GM12878 (cell line): Measurements from ENCODE around the gene S100A9. TPM values are rescaled to one million over a fixed set of nuclear protein-coding genes. Genes with fewer than 3 reads are reported as not detected.

Experiments used
- ATAC-seq: fragments of 200-7000 bp; cut with Tn5 transposase; 3 replicates; pipeline ENCODE4 v1.9.1; 2020; ENCODE audit warnings: mild to moderate bottlenecking, moderate library complexity
- BruUV-seq: library from RNA; stranded (reverse); fragments of 400-500 nt; replicated peaks from 2 replicates; lab custom pipeline; 2021; lab: Mats Ljungman, UMichigan
- CTCF ChIA-PET: fragments of 300-600 bp; sonication (Branson Sonifier 250); formaldehyde crosslinking; extraction: SDS; loops from one replicate; lab custom pipeline; 2021; ENCODE audit warnings: inconsistent platforms; lab: Yijun Ruan, JAX
- POLR2A ChIA-PET: fragments of 350-600 bp; formaldehyde crosslinking; extraction: SDS; loops from one replicate; lab custom pipeline; 2021; ENCODE audit warnings: inconsistent platforms; lab: Charles Lee
- RAD21 ChIA-PET: fragments of 300-600 bp; sonication (Branson Sonifier 250); formaldehyde crosslinking; loops from one replicate; lab custom pipeline; 2023; ENCODE audit warnings: antibody characterized with exemption; ENCODE audit not compliant: unreplicated experiment; lab: Charles Lee
- SMC1A ChIA-PET: fragments of 300-600 bp; sonication (Branson Sonifier 250); formaldehyde crosslinking; loops from one replicate; lab custom pipeline; 2023; ENCODE audit not compliant: unreplicated experiment, uncharacterized antibody; lab: Charles Lee
- DNase-seq: peaks from one replicate; pipeline ENCODE4 v3.0.0-alpha.2; 2011; ENCODE audit warnings: low read depth, low spot score
- FAIRE-seq: peaks from 3 replicates; lab custom pipeline; 2011; peaks lifted over from hg19 to GRCh38; lab: Jason Lieb, UNC
- H2AFZ ChIP-seq: 2 replicates; pipeline ENCODE4 v1.6.0; 2011; ENCODE audit warnings: low read depth, low read length, control low read depth; ENCODE audit not compliant: control insufficient read depth
- H3K27ac ChIP-seq: 2 replicates; pipeline ENCODE4 v1.5.1; 2011; ENCODE audit warnings: control low read depth; ENCODE audit not compliant: control insufficient read depth, insufficient read depth
- H3K27me3 ChIP-seq, 2 experiments: replicated peaks in 1 of 2; 2 replicates each; pipeline versions ENCODE4 v1.6.0 to v1.6.1; 2011; ENCODE audit warnings: low read length in 1 of 2; ENCODE audit not compliant: control insufficient read depth in 2 of 2, insufficient read depth in 2 of 2
- H3K36me3 ChIP-seq, 2 experiments: 2 replicates each; pipeline ENCODE4 v1.5.1; 2011; ENCODE audit warnings: low read length in 1 of 2; ENCODE audit not compliant: control insufficient read depth in 2 of 2, insufficient read depth in 2 of 2
- H3K4me1 ChIP-seq: 2 replicates; pipeline ENCODE4 v1.6.1; 2011; ENCODE audit warnings: mild to moderate bottlenecking, low read length, moderate library complexity, mixed read lengths; ENCODE audit not compliant: control insufficient read depth, insufficient read depth
- H3K4me2 ChIP-seq: 2 replicates; pipeline ENCODE4 v1.6.0; 2011; ENCODE audit warnings: control low read depth; ENCODE audit not compliant: control insufficient read depth, insufficient read depth
- H3K4me3 ChIP-seq: fragments of 200-600 bp; sonication (generic); 2 replicates; pipeline ENCODE4 v1.5.1; 2016
- H3K79me2 ChIP-seq: 2 replicates; pipeline ENCODE4 v1.6.0; 2011; ENCODE audit warnings: low read length; ENCODE audit not compliant: control insufficient read depth, insufficient read depth
- H3K9ac ChIP-seq: 2 replicates; pipeline ENCODE4 v1.8.0; 2011; ENCODE audit warnings: low read length, control low read depth, mixed read lengths; ENCODE audit not compliant: control insufficient read depth, insufficient read depth
- H3K9me3 ChIP-seq: replicated peaks from 3 replicates; pipeline ENCODE4 v1.5.1; 2011; ENCODE audit warnings: mild to moderate bottlenecking, low read length; ENCODE audit not compliant: control insufficient read depth, insufficient read depth
- H4K20me1 ChIP-seq: 2 replicates; pipeline ENCODE4 v1.6.0; 2011; ENCODE audit not compliant: control insufficient read depth, insufficient read depth
- BCL3 ChIP-seq: IDR thresholded peaks from 2 replicates; pipeline ENCODE4 v1.6.1; 2011; ENCODE audit warnings: borderline replicate concordance, low read depth, mild to moderate bottlenecking, moderate library complexity, low read length; ENCODE audit not compliant: insufficient read depth, poor library complexity, severe bottlenecking
- CHD2 ChIP-seq: IDR thresholded peaks from 2 replicates; pipeline ENCODE4 v1.6.1; 2011; ENCODE audit warnings: low read depth, low read length, improper control_type of control experiment, borderline replicate concordance
- FOXM1 ChIP-seq: IDR thresholded peaks from 2 replicates; pipeline ENCODE4 v1.6.1; 2012; ENCODE audit warnings: low read depth, mild to moderate bottlenecking, inconsistent platforms, low read length, moderate library complexity
- HCFC1 ChIP-seq: fragments of 150-350 bp; IDR thresholded peaks from 2 replicates; pipeline ENCODE4 v1.6.1; 2014; ENCODE audit warnings: low read length
- JUNB ChIP-seq: IDR thresholded peaks from 2 replicates; pipeline ENCODE4 v1.6.1; 2016; ENCODE audit warnings: antibody characterized with exemption, mild to moderate bottlenecking
- MYB ChIP-seq: fragments of 150-350 bp; IDR thresholded peaks from 2 replicates; pipeline ENCODE4 v1.6.1; 2014; ENCODE audit warnings: mild to moderate bottlenecking, low read depth, low read length, borderline replicate concordance
- MYC ChIP-seq: IDR thresholded peaks from 2 replicates; pipeline ENCODE4 v1.6.1; 2011; ENCODE audit warnings: mild to moderate bottlenecking, low read length, moderate library complexity, inconsistent platforms; ENCODE audit not compliant: insufficient read depth, insufficient replicate concordance, insufficient read length, severe bottlenecking
- SMAD1 ChIP-seq: fragments of 450-650 bp; IDR thresholded peaks from 2 replicates; pipeline ENCODE4 v1.6.1; 2018; ENCODE audit warnings: mild to moderate bottlenecking, low read depth; ENCODE audit not compliant: partially characterized antibody
- SMC3 ChIP-seq: IDR thresholded peaks from 2 replicates; pipeline ENCODE4 v1.6.1; 2011; ENCODE audit warnings: low read length, improper control_type of control experiment, borderline replicate concordance
- SRF ChIP-seq, 2 experiments: IDR thresholded peaks; 2 replicates each; pipeline ENCODE4 v1.6.1; 2011; ENCODE audit warnings: low read depth in 2 of 2, low read length in 2 of 2, mild to moderate bottlenecking in 1 of 2, moderate library complexity in 1 of 2
- TCF12 ChIP-seq: IDR thresholded peaks from 2 replicates; pipeline ENCODE4 v1.6.1; 2011; ENCODE audit warnings: low read depth, mild to moderate bottlenecking, low read length
- YY1 ChIP-seq: IDR thresholded peaks from 2 replicates; pipeline ENCODE4 v1.6.1; 2011; ENCODE audit warnings: low read depth, mild to moderate bottlenecking, low read length
- ZNF622 ChIP-seq: fragments of 450-650 bp; IDR thresholded peaks from 2 replicates; pipeline ENCODE4 v1.6.1; 2017; ENCODE audit warnings: mild to moderate bottlenecking, inconsistent platforms
- WGBS: methylation state at CpG from one replicate; pipeline ENCODE4 v1.1.6; 2016; ENCODE audit warnings: low lambda C conversion rate; ENCODE audit not compliant: insufficient replicate concordance, insufficient coverage; ENCODE audit errors: missing lambda C conversion rate; 5-methylcytosine and 5-hydroxymethylcytosine counted together
- in situ Hi-C: fragments of 300-500 bp; cut with MboI; formaldehyde crosslinking; loops from 9 replicates; pipeline ENCODE4 v1.14.3; 2018; ENCODE audit warnings: mixed read lengths
- intact Hi-C: fragments of 100-400 bp; cut with micrococcal nuclease; formaldehyde crosslinking; loops from one replicate; pipeline ENCODE4 v1.14.2; 2022; ENCODE audit not compliant: unreplicated experiment
- polyA plus RNA-seq, 11 experiments: library from polyadenylated mRNA; depleted of rRNA in 4 of 11; unstranded in 6 of 11; stranded (reverse) in 5 of 11; fragments of >200 nt; fragmentation: Nextera tagmentation in 4 of 11; fragmentation: Illumina TruSeq in 1 of 11; extraction: Ambion mirVana in 4 of 11; extraction: Trizol in 1 of 11; gene quantifications; 1 replicate in 1 of 11; 2 replicates in 10 of 11; pipeline versions ENCODE4 v1.2.1 to v1.2.3, GENCODE V29; 2011 to 2016; ENCODE audit warnings: inconsistent platforms in 2 of 11, missing spikeins in 2 of 11, low read depth in 1 of 11
- total RNA-seq, 4 experiments: library from RNA; depleted of rRNA in 3 of 4; stranded (reverse); fragments of >200 nt in 3 of 4; fragmentation: Illumina TruSeq in 1 of 4; extraction: Trizol in 1 of 4; gene quantifications; 2 replicates each; pipeline versions ENCODE4 v1.2.1 to v1.2.3, GENCODE V29; 2013 to 2021
- TF ChIP-seq, protein P1 (sequence below): fragments of 450-650 bp; IDR thresholded peaks from 2 replicates; pipeline ENCODE4 v1.6.1; 2016; ENCODE audit warnings: mild to moderate bottlenecking, moderate library complexity, borderline replicate concordance

Gene S100A9
- total and polyA plus RNA-seq, 10 of the 15 experiments (the other 5 are each of a cell fraction or from before 2014, with no cell fraction given): 0.22 to 1.7 (median 0.49) TPM; not detected in 3

- no peak for TF ChIP-seq MYB
- TF ChIP-seq SMAD1: no peak
- no peak for TF ChIP-seq FOXM1
- no peak for TF ChIP-seq HCFC1
- TF ChIP-seq BCL3: no peak
- TF ChIP-seq JUNB: no peak
Measured at GRCh38 chr1:153366261-153366660, 8.6 kb downstream of the S100A9 start (continued).

- no peak overlapping the region for H3K27ac ChIP-seq
- no TSS peak for BruUV-seq
- no peak overlapping the region for H2AFZ ChIP-seq
- CTCF ChIA-PET: no interaction called here
- TF ChIP-seq TCF12 (no peak), CHD2 (no peak), MYB (no peak), MYC (no peak), SRF (IDR thresholded peaks at IDR 0.05; ENCODE audit: low read depth in 2 of 2, low read length in 2 of 2) (no peak), YY1 (no peak), ZNF622 (no peak), HCFC1 (no peak), SMC3 (no peak)
- TF ChIP-seq, protein P1, sequence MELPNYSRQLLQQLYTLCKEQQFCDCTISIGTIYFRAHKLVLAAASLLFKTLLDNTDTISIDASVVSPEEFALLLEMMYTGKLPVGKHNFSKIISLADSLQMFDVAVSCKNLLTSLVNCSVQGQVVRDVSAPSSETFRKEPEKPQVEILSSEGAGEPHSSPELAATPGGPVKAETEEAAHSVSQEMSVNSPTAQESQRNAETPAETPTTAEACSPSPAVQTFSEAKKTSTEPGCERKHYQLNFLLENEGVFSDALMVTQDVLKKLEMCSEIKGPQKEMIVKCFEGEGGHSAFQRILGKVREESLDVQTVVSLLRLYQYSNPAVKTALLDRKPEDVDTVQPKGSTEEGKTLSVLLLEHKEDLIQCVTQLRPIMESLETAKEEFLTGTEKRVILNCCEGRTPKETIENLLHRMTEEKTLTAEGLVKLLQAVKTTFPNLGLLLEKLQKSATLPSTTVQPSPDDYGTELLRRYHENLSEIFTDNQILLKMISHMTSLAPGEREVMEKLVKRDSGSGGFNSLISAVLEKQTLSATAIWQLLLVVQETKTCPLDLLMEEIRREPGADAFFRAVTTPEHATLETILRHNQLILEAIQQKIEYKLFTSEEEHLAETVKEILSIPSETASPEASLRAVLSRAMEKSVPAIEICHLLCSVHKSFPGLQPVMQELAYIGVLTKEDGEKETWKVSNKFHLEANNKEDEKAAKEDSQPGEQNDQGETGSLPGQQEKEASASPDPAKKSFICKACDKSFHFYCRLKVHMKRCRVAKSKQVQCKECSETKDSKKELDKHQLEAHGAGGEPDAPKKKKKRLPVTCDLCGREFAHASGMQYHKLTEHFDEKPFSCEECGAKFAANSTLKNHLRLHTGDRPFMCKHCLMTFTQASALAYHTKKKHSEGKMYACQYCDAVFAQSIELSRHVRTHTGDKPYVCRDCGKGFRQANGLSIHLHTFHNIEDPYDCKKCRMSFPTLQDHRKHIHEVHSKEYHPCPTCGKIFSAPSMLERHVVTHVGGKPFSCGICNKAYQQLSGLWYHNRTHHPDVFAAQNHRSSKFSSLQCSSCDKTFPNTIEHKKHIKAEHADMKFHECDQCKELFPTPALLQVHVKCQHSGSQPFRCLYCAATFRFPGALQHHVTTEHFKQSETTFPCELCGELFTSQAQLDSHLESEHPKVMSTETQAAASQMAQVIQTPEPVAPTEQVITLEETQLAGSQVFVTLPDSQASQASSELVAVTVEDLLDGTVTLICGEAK: no peak
- TF ChIP-seq, all 136 proteins: peak for 0
- DNase-seq: no peak
- Histone ChIP-seq H3K4me3 (no peak overlapping the region), H3K9ac (no peak overlapping the region), H3K27me3 (no peaks in the 10 kb centered on the region), H3K36me3 (no peaks in the 10 kb centered on the region), H3K79me2 (no peaks in the 10 kb centered on the region), H3K4me1 (no peaks in the 10 kb centered on the region), H3K9me3 (no peaks in the 10 kb centered on the region), H4K20me1 (no peaks in the 10 kb centered on the region), H3K4me2 (no peak overlapping the region)
- ChIA-PET POLR2A (no interaction called here), SMC1A (no interaction called here), RAD21 (no interaction called here)
- no peak for ATAC-seq
- 0% methylated on average over 1 of the region's 2 CpGs for WGBS
- no peak for FAIRE-seq
- intact Hi-C loops (no loop called here), in situ Hi-C loops (no loop called here)
Measured at GRCh38 chr1:153367090-153367489, 9.4 kb downstream of the S100A9 start.
